Peyer's patch (tissue), 4 donors: ENCODE measurements around the gene ZNF691.

ENCODE experiments used
- CTCF ChIP-seq, 6 experiments: fragments of 450-650 bp in 4 of 6; fragments of 200-600 bp in 2 of 6; sonication (generic) in 1 of 6; IDR thresholded peaks; one replicate each; pipeline ENCODE4 v1.5.1; 2017 to 2019; ENCODE audit warnings: antibody characterized with exemption in 6 of 6, mild to moderate bottlenecking in 3 of 6, moderate library complexity in 1 of 6
- POLR2A ChIP-seq, 2 donors: fragments of 450-650 bp; IDR thresholded peaks; one replicate each; pipeline ENCODE4 v1.5.1; 2017; ENCODE audit warnings: antibody characterized with exemption in 2 of 2, mild to moderate bottlenecking in 2 of 2, moderate library complexity in 2 of 2

GRCh38 chr1:42816585-42817439, 29.6 kb upstream of the ZNF691 start, which contains the start of the genes ERMAP and SVBP:
- TF ChIP-seq CTCF (IDR thresholded peaks at IDR 0.05) (no peak), POLR2A (IDR thresholded peaks at IDR 0.05) (peak in 1 of 2 donors; percentile 35)
